ENCODE data around the gene ARMC2. TPM values are rescaled to one million over a fixed set of nuclear protein-coding genes. Genes with fewer than 3 reads are reported as not detected.
"Not testable (repeated sequence)": the region's sequence is repeated elsewhere in the genome, so short reads cannot be mapped to it uniquely, and the experiment has no call there.

The ARMC2 gene
- polyA plus RNA-seq, 1 experiment = 5.1 TPM

- no peak for DNase-seq (ENCODE audit: low read depth, low spot score)
- CTCF ChIA-PET = interaction anchor here (1.1 kb wide), 1 partner anchor 269 kb away, joined by 3 read pairs; no protein-coding TSS in a partner anchor
- no peak for TF ChIP-seq CTCF (IDR thresholded peaks at IDR 0.05; ENCODE audit: low read depth, low read length)
- H3K4me3 ChIP-seq (ENCODE audit: low read depth, low read length) = no peak overlapping the region
- no peaks in the 10 kb centered on the region for H3K27me3 ChIP-seq (ENCODE audit: control insufficient read depth, insufficient read depth, low read length)
- H3K9me3 ChIP-seq (ENCODE audit: control insufficient read depth, insufficient read depth, low read length) = no peaks in the 10 kb centered on the region
- no peak overlapping the region for H3K27ac ChIP-seq (ENCODE audit: low read depth, low read length)
- POLR2A ChIA-PET = no interaction called here
Measured at GRCh38 chr6:108811490-108811889, 36.7 kb upstream of the ARMC2 start.

GRCh38 chr6:108813218-108813617 lies 35.0 kb upstream of the ARMC2 start:
- CTCF ChIA-PET; DNase-seq (ENCODE audit: low read depth, low spot score); POLR2A ChIA-PET: not testable (repeated sequence)

GRCh38 chr6:108817276-108817675 lies 30.9 kb upstream of the ARMC2 start:
- H3K9me3 ChIP-seq (ENCODE audit: control insufficient read depth, insufficient read depth, low read length); H3K27me3 ChIP-seq (ENCODE audit: control insufficient read depth, insufficient read depth, low read length); DNase-seq (ENCODE audit: low read depth, low spot score); H3K27ac ChIP-seq (ENCODE audit: low read depth, low read length); H3K4me3 ChIP-seq (ENCODE audit: low read depth, low read length); POLR2A ChIA-PET; CTCF ChIA-PET: not testable (repeated sequence)

More at GRCh38 chr6:108813218-108813617, 35.0 kb upstream of the ARMC2 start:
- not testable (repeated sequence) for H3K27ac ChIP-seq (ENCODE audit: low read depth, low read length); H3K9me3 ChIP-seq (ENCODE audit: control insufficient read depth, insufficient read depth, low read length); H3K4me3 ChIP-seq (ENCODE audit: low read depth, low read length); H3K27me3 ChIP-seq (ENCODE audit: control insufficient read depth, insufficient read depth, low read length)

- Histone ChIP-seq H3K27me3 (ENCODE audit: control insufficient read depth, insufficient read depth, low read length) (no peaks in the 10 kb centered on the region), H3K9me3 (ENCODE audit: control insufficient read depth, insufficient read depth, low read length) (no peaks in the 10 kb centered on the region; the same call in 1 of the 2 replicates), H3K4me3 (ENCODE audit: low read depth, low read length) (no peak overlapping the region), H3K27ac (ENCODE audit: low read depth, low read length) (no peak overlapping the region)
- CTCF ChIA-PET = interaction anchor here (1.1 kb wide), 1 partner anchor 16 kb away, joined by 3 read pairs; no protein-coding TSS in a partner anchor
- no peak for DNase-seq (ENCODE audit: low read depth, low spot score)
- POLR2A ChIA-PET = no interaction called here
- TF ChIP-seq CTCF (IDR thresholded peaks at IDR 0.05; ENCODE audit: low read depth, low read length) = no peak
Measured at GRCh38 chr6:108820006-108820405, 28.2 kb upstream of the ARMC2 start.

- Histone ChIP-seq H3K4me3 (ENCODE audit: low read depth, low read length) (no peak overlapping the region), H3K27me3 (ENCODE audit: control insufficient read depth, insufficient read depth, low read length) (no peaks in the 10 kb centered on the region), H3K9me3 (ENCODE audit: control insufficient read depth, insufficient read depth, low read length) (no peaks in the 10 kb centered on the region; the same call in 1 of the 2 replicates), H3K27ac (ENCODE audit: low read depth, low read length) (no peak overlapping the region)
- DNase-seq (ENCODE audit: low read depth, low spot score) = no peak
- POLR2A ChIA-PET = no interaction called here
- CTCF ChIA-PET = interaction anchor here (0.9 to 1.3 kb wide), 2 partner anchors 13 to 280 kb away, joined by 3 to 4 read pairs; no protein-coding TSS in a partner anchor
- no peak for TF ChIP-seq CTCF (IDR thresholded peaks at IDR 0.05; ENCODE audit: low read depth, low read length)
Measured at GRCh38 chr6:108822401-108822800, 25.8 kb upstream of the ARMC2 start.

GRCh38 chr6:108825326-108825725 lies 22.9 kb upstream of the ARMC2 start:
- no peak overlapping the region for H3K4me3 ChIP-seq (ENCODE audit: low read depth, low read length)
- H3K27ac ChIP-seq (ENCODE audit: low read depth, low read length) = no peak overlapping the region
- H3K9me3 ChIP-seq (ENCODE audit: control insufficient read depth, insufficient read depth, low read length) = no peaks in the 10 kb centered on the region
- H3K27me3 ChIP-seq (ENCODE audit: control insufficient read depth, insufficient read depth, low read length) = no peaks in the 10 kb centered on the region
- no peak for DNase-seq (ENCODE audit: low read depth, low spot score)
- ChIA-PET POLR2A (no interaction called here), CTCF (no interaction called here)
- no peak for TF ChIP-seq CTCF (IDR thresholded peaks at IDR 0.05; ENCODE audit: low read depth, low read length)
